Activated B cell treated with CpG ODN at 0.5 μM for 24 hours (primary cell): Measurements from ENCODE around the gene GPR142. TPM values are rescaled to one million over a fixed set of nuclear protein-coding genes. Genes with fewer than 3 reads are reported as not detected.
A peak's percentile ranks its signal among the peaks of the same experiment; 100 is the strongest.

Experiments used
- ATAC-seq: fragments of 200-7000 bp; cut with Tn5 transposase; one replicate; pipeline ENCODE4 v1.10.0; 2021; ENCODE audit warnings: low read depth, mild to moderate bottlenecking, moderate library complexity
- CTCF ChIA-PET: fragments of 350-600 bp; sonication (Branson Sonifier 250); formaldehyde crosslinking; loops from one replicate; lab custom pipeline; 2021; ENCODE audit warnings: antibody characterized with exemption; lab: Charles Lee
- POLR2A ChIA-PET: fragments of 350-600 bp; sonication (Branson Sonifier 250); formaldehyde crosslinking; loops from one replicate; lab custom pipeline; 2021; ENCODE audit warnings: antibody characterized with exemption; lab: Charles Lee
- DNase-seq: peaks from one replicate; pipeline ENCODE4 v3.0.0; 2022
- H3K27ac Mint-ChIP-seq: one replicate; pipeline ENCODE4 v1.8.0; 2020; ENCODE audit warnings: mixed read lengths
- H3K27me3 Mint-ChIP-seq: one replicate; pipeline ENCODE4 v1.8.0; 2021; ENCODE audit warnings: mixed read lengths
- H3K36me3 Mint-ChIP-seq: one replicate; pipeline ENCODE4 v1.8.0; 2021; ENCODE audit warnings: low read depth, mixed read lengths
- H3K4me1 Mint-ChIP-seq: one replicate; pipeline ENCODE4 v1.8.0; 2021; ENCODE audit warnings: mixed read lengths
- H3K4me3 Mint-ChIP-seq: one replicate; pipeline ENCODE4 v1.8.0; 2020; ENCODE audit warnings: mild to moderate bottlenecking, mixed read lengths
- H3K9me3 Mint-ChIP-seq: one replicate; pipeline ENCODE4 v1.8.0; 2020; ENCODE audit warnings: mixed read lengths
- CTCF ChIP-seq: fragments of 200-600 bp; IDR thresholded peaks from one replicate; pipeline ENCODE4 v1.8.0; 2022; ENCODE audit warnings: antibody characterized with exemption, mild to moderate bottlenecking
- intact Hi-C: fragments of 100-400 bp; cut with micrococcal nuclease; formaldehyde crosslinking; loops from one replicate; pipeline ENCODE4 v1.15.1; 2024
- total RNA-seq: library from RNA; stranded (reverse); gene quantifications from 2 replicates; pipeline ENCODE4 v1.2.3, GENCODE V29; 2022

Gene GPR142
- total RNA-seq, 1 donor from 2014 or later: not detected

DNA sequence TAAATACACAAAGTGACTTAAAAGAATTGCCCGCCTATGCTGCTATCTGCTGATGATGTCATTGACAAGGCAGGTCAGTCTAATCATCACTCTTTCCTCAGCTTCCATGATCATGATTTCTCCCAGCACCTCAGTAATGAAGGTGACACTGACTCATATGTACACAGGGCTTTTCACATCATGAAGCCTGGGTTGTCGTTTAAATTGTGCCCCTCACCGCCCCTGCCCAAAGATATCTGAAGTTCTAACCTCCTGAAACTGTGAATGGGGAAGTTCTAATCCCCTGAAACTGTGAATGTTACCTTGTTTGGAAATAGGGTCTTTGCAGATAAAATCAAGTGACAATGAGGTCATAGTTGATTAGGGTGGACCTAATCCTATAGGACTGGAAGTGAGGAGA lies 47.2 kb downstream of the GPR142 start:
- no peak for DNase-seq
- peak; percentile 48 for ATAC-seq
- intact Hi-C loops: loop anchor here (5.0 kb wide), 1 partner anchor 38 kb away; no protein-coding TSS in a partner anchor
- TF ChIP-seq CTCF: no peak
- peak overlapping the region; percentile 14 for H3K27ac Mint-ChIP-seq
- no peaks in the 10 kb centered on the region for H3K36me3 Mint-ChIP-seq
- H3K4me1 Mint-ChIP-seq: peaks cover 25% of the 10 kb centered on the region
- peaks cover 12% of the 10 kb centered on the region for H3K27me3 Mint-ChIP-seq
- ChIA-PET POLR2A (interaction anchor here (1.3 kb wide), 1 partner anchor 16 kb away, joined by 7 read pairs; no protein-coding TSS in a partner anchor), CTCF (no interaction called here)
- no peaks in the 10 kb centered on the region for H3K9me3 Mint-ChIP-seq
- H3K4me3 Mint-ChIP-seq: no peak overlapping the region

GRCh38 chr17:74415608-74416396 lies 48.5 kb downstream of the GPR142 start:
- intact Hi-C loops: no loop called here
- ChIA-PET POLR2A (no interaction called here), CTCF (interaction anchor here (1.5 kb wide), 1 partner anchor 38 kb away, joined by 4 read pairs; no protein-coding TSS in a partner anchor)
- H3K9me3 Mint-ChIP-seq: no peaks in the 10 kb centered on the region
- no peak for ATAC-seq
- TF ChIP-seq CTCF: no peak
- H3K4me3 Mint-ChIP-seq: no peak overlapping the region
- H3K27me3 Mint-ChIP-seq: peaks cover 9% of the 10 kb centered on the region
- no peak for DNase-seq
- H3K4me1 Mint-ChIP-seq: peaks cover 25% of the 10 kb centered on the region
- no peaks in the 10 kb centered on the region for H3K36me3 Mint-ChIP-seq
- H3K27ac Mint-ChIP-seq: no peak overlapping the region

DNA sequence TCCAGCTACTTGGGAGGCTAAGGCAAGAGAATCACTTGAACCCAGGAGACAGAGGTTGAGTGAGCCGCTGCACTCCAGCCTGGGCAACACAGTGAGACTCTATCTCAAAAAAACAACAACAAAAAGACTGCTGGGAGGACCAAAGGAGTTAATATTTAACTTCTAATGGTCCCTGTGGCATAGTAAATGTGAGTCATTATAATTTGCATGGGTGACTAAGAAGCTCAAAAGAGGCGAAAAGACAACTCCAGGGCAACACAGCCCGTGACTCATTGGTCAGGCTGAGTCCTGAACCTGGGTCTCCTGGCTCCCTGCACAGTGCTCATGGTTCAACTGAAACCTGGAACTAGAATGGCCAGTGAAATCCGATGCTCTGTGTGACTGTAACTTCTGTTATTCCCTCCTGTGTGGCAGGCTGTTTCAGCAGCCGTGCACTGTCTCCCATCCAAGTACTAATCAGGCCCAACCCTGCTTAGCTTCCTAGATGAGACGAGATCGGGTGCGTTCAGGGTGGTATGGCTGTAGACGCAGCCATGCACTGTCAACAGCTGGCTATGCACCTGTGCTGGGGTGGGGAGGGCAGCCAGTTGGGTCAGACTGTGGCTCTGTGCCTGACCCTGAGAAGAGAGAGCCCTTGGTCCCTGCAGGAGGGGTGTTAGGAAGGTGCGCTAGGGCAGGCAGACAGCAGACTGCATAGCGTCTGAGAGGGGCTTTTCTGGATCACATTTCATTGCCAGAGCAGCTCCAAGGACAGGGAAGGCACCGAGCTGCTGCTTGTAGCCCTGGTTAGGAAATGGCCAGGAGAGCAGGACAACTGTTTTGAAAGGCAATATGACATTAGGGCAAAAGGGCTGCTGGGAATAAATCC lies 50.1 kb downstream of the GPR142 start:
- no peak for DNase-seq
- intact Hi-C loops: loop anchor here (1.0 kb wide), 1 partner anchor 13 kb away; no protein-coding TSS in a partner anchor
- Mint-ChIP-seq H3K4me1 (peaks cover 25% of the 10 kb centered on the region), H3K27me3 (peaks cover 8% of the 10 kb centered on the region), H3K36me3 (no peaks in the 10 kb centered on the region), H3K9me3 (peaks cover 1% of the 10 kb centered on the region), H3K4me3 (no peak overlapping the region), H3K27ac (peak overlapping the region; percentile 32)
- CTCF ChIA-PET: interaction anchor here (1.4 to 1.5 kb wide), 2 partner anchors 36 to 38 kb away, joined by 4 to 5 read pairs; no protein-coding TSS in a partner anchor
- no peak for TF ChIP-seq CTCF
- ATAC-seq: peak; percentile 83
- POLR2A ChIA-PET: interaction anchor here (0.6 to 3.1 kb wide), 4 partner anchors 11 to 38 kb away, joined by 3 to 34 read pairs (median 4); partner anchors contain the start of gene GPRC5C

GRCh38 chr17:74419928-74420411 lies 52.7 kb downstream of the GPR142 start:
- DNase-seq (no peak), ATAC-seq (no peak)
- TF ChIP-seq CTCF: no peak
- POLR2A ChIA-PET: interaction anchor here (0.7 kb wide), 1 partner anchor 12 kb away, joined by 4 read pairs; no protein-coding TSS in a partner anchor
- no peak overlapping the region for H3K27ac Mint-ChIP-seq
- no peak overlapping the region for H3K4me3 Mint-ChIP-seq
- peaks cover 14% of the 10 kb centered on the region for H3K27me3 Mint-ChIP-seq
- H3K4me1 Mint-ChIP-seq: peaks cover 19% of the 10 kb centered on the region
- intact Hi-C loops: no loop called here
- peaks cover 3% of the 10 kb centered on the region for H3K9me3 Mint-ChIP-seq
- no peaks in the 10 kb centered on the region for H3K36me3 Mint-ChIP-seq
- CTCF ChIA-PET: no interaction called here

Other genes with a start within 250 kb of the GPR142 start
- gene RPL38, start 163.8 kb upstream of the GPR142 start, total RNA-seq: 1,330 and 1,676 TPM in 2 replicates
- 2.9 and 3.8 TPM in 2 replicates for gene TTYH2, start 153.9 kb upstream of the GPR142 start, total RNA-seq
- gene DNAI2, start 93.3 kb upstream of the GPR142 start, total RNA-seq: not detected in 2 replicates
- not detected in 2 replicates for gene KIF19, start 41.3 kb upstream of the GPR142 start, total RNA-seq
- not detected in 2 replicates for gene BTBD17, start 5.6 kb upstream of the GPR142 start, total RNA-seq
- 14.0 and 17.0 TPM in 2 replicates for gene GPRC5C, start 64.6 kb downstream of the GPR142 start, total RNA-seq
- gene CD300A, start 99.1 kb downstream of the GPR142 start, total RNA-seq: 0.34 and 0.71 TPM in 2 replicates
- not detected in 2 replicates for gene CD300LB, start 164.0 kb downstream of the GPR142 start, total RNA-seq
- 0.16 and 0.17 TPM in 2 replicates for gene CD300C, start 178.6 kb downstream of the GPR142 start, total RNA-seq
- not detected in 2 replicates for gene CD300H, start 200.0 kb downstream of the GPR142 start, total RNA-seq
- gene CD300LD, start 224.8 kb downstream of the GPR142 start, total RNA-seq: not detected in 2 replicates